DND-41 (cell line): Measurements from ENCODE around the gene MICA.

Experiments used
- ATAC-seq: fragments of 200-7000 bp; cut with Tn5 transposase; 3 replicates; pipeline ENCODE4 v1.9.1; 2021; ENCODE audit warnings: low read depth; ENCODE audit not compliant: insufficient read depth
- DNase-seq: peaks from one replicate; pipeline ENCODE4 v3.0.0-alpha.2; 2020
- H2AFZ ChIP-seq: 2 replicates; pipeline ENCODE4 v1.6.0; 2012; ENCODE audit warnings: low read depth, low read length
- H3K27ac ChIP-seq: 2 replicates; pipeline ENCODE4 v1.5.1; 2012; ENCODE audit warnings: low read length, inconsistent platforms
- H3K27me3 ChIP-seq: fragments of 200-600 bp; sonication (generic); 2 replicates; pipeline ENCODE4 v1.6.0; 2012; ENCODE audit warnings: low read length, mild to moderate bottlenecking, inconsistent platforms; ENCODE audit not compliant: insufficient read depth, poor library complexity
- H3K36me3 ChIP-seq: 2 replicates; pipeline ENCODE4 v1.5.1; 2012; ENCODE audit warnings: low read length, inconsistent platforms; ENCODE audit not compliant: insufficient read depth
- H3K4me1 ChIP-seq: 2 replicates; pipeline ENCODE4 v1.5.1; 2012; ENCODE audit warnings: mild to moderate bottlenecking, low read length; ENCODE audit not compliant: insufficient read depth
- H3K4me2 ChIP-seq: 2 replicates; pipeline ENCODE4 v1.6.0; 2012; ENCODE audit warnings: mild to moderate bottlenecking, moderate library complexity, low read length, inconsistent platforms; ENCODE audit not compliant: insufficient read depth
- H3K4me3 ChIP-seq, 2 experiments: fragments of 200-600 bp in 1 of 2; shearing (Covaris generic) in 1 of 2; 2 replicates each; pipeline ENCODE4 v1.5.1; 2012 to 2016; ENCODE audit warnings: inconsistent platforms in 2 of 2, low read length in 2 of 2, mild to moderate bottlenecking in 2 of 2, low read depth in 1 of 2, moderate library complexity in 1 of 2
- H3K79me2 ChIP-seq: 2 replicates; pipeline ENCODE4 v1.6.0; 2012; ENCODE audit warnings: low read length, inconsistent platforms; ENCODE audit not compliant: insufficient read depth
- H3K9ac ChIP-seq: 2 replicates; pipeline ENCODE4 v1.6.0; 2012; ENCODE audit warnings: low read depth, mild to moderate bottlenecking, inconsistent platforms, low read length, moderate library complexity
- H3K9me3 ChIP-seq: 2 replicates; pipeline ENCODE4 v1.5.1; 2012; ENCODE audit warnings: low read length, moderate library complexity, mild to moderate bottlenecking, inconsistent platforms; ENCODE audit not compliant: insufficient read depth, severe bottlenecking
- H4K20me1 ChIP-seq: 2 replicates; pipeline ENCODE4 v1.6.0; 2012; ENCODE audit warnings: low read length; ENCODE audit not compliant: insufficient read depth
- CTCF ChIP-seq: IDR thresholded peaks from 2 replicates; pipeline ENCODE4 v1.5.1; 2012; ENCODE audit warnings: borderline replicate concordance, low read length, moderate library complexity, mild to moderate bottlenecking; ENCODE audit not compliant: poor library complexity, severe bottlenecking; ENCODE audit errors: extremely low read depth
- EZH2 ChIP-seq: IDR thresholded peaks from 3 replicates; pipeline ENCODE4 v1.6.1; 2012; ENCODE audit warnings: borderline replicate concordance, low read depth, mild to moderate bottlenecking, moderate library complexity, low read length, inconsistent platforms; ENCODE audit not compliant: severe bottlenecking

The MICA gene

GRCh38 chr6:31357886-31358285, 45.5 kb upstream of the MICA start:
- no peak for TF ChIP-seq CTCF
- no peak for TF ChIP-seq EZH2
- peaks cover 20% of the 10 kb centered on the region for H3K27me3 ChIP-seq
- DNase-seq, result no peak
- H3K79me2 ChIP-seq, result no peaks in the 10 kb centered on the region
- no peak overlapping the region for H3K27ac ChIP-seq
- peaks cover 9% of the 10 kb centered on the region for H3K4me1 ChIP-seq
- no peak overlapping the region for H3K4me3 ChIP-seq
- H3K4me2 ChIP-seq, result peak overlapping the region; percentile 59; the same call in 1 of the 2 replicates
- no peaks in the 10 kb centered on the region for H3K9me3 ChIP-seq
- no peaks in the 10 kb centered on the region for H3K36me3 ChIP-seq
- H4K20me1 ChIP-seq, result no peaks in the 10 kb centered on the region
- no peak overlapping the region for H2AFZ ChIP-seq
- no peak for ATAC-seq
- no peak overlapping the region for H3K9ac ChIP-seq

- peaks cover 9% of the 10 kb centered on the region for H3K4me1 ChIP-seq
Measured at GRCh38 chr6:31358302-31358701, 45.1 kb upstream of the MICA start.

GRCh38 chr6:31359581-31359980, 43.8 kb upstream of the MICA start:
- Histone ChIP-seq H4K20me1 (no peaks in the 10 kb centered on the region), H3K9me3 (no peaks in the 10 kb centered on the region), H3K4me3 (no peak overlapping the region), H3K27me3 (peaks cover 26% of the 10 kb centered on the region), H3K79me2 (no peaks in the 10 kb centered on the region), H3K9ac (no peak overlapping the region), H3K36me3 (no peaks in the 10 kb centered on the region), H3K4me1 (peaks cover 9% of the 10 kb centered on the region), H2AFZ (no peak overlapping the region), H3K27ac (no peak overlapping the region), H3K4me2 (no peak overlapping the region)
- DNase-seq, result no peak
- ATAC-seq, result no peak
- no peak for TF ChIP-seq CTCF
- no peak for TF ChIP-seq EZH2

More at GRCh38 chr6:31358302-31358701, 45.1 kb upstream of the MICA start:
- no peak for ATAC-seq
- no peak overlapping the region for H3K27ac ChIP-seq
- peaks cover 25% of the 10 kb centered on the region for H3K27me3 ChIP-seq
- no peak overlapping the region for H3K4me3 ChIP-seq
- H3K9ac ChIP-seq, result no peak overlapping the region
- H3K9me3 ChIP-seq, result no peaks in the 10 kb centered on the region
- no peaks in the 10 kb centered on the region for H3K36me3 ChIP-seq
- no peak overlapping the region for H3K4me2 ChIP-seq
- no peak for DNase-seq
- TF ChIP-seq CTCF (no peak), EZH2 (no peak)
- H4K20me1 ChIP-seq, result no peaks in the 10 kb centered on the region
- H3K79me2 ChIP-seq, result no peaks in the 10 kb centered on the region
- no peak overlapping the region for H2AFZ ChIP-seq

- Histone ChIP-seq H3K4me1 (peaks cover 7% of the 10 kb centered on the region), H3K27me3 (peaks cover 36% of the 10 kb centered on the region), H3K79me2 (no peaks in the 10 kb centered on the region), H3K27ac (no peak overlapping the region), H2AFZ (no peak overlapping the region), H3K4me2 (no peak overlapping the region), H3K9me3 (no peaks in the 10 kb centered on the region), H3K4me3 (no peak overlapping the region), H3K9ac (no peak overlapping the region), H4K20me1 (no peaks in the 10 kb centered on the region), H3K36me3 (no peaks in the 10 kb centered on the region)
- DNase-seq (no peak), ATAC-seq (no peak)
- TF ChIP-seq CTCF (no peak), EZH2 (no peak)
Measured at GRCh38 chr6:31362751-31363150, 40.6 kb upstream of the MICA start.
